Measurements from ENCODE around the gene NCK2. TPM values are rescaled to one million over a fixed set of nuclear protein-coding genes. Genes with fewer than 3 reads are reported as not detected.

NCK2 gene
- total and polyA plus RNA-seq, 10 of the 15 experiments (the other 5 are each of a cell fraction or from before 2014, with no cell fraction given): 1.2 to 30.9 (median 14.1) TPM

- no peak overlapping the region for H3K4me2 ChIP-seq (ENCODE audit: control insufficient read depth, insufficient read depth)
- no peak overlapping the region for H3K4me3 ChIP-seq
- in situ Hi-C loops (cut with MboI): no loop called here
- ChIA-PET SMC1A (ENCODE audit: uncharacterized antibody, unreplicated experiment) (no interaction called here), POLR2A (no interaction called here), RAD21 (ENCODE audit: unreplicated experiment) (no interaction called here), CTCF (no interaction called here)
- no peaks in the 10 kb centered on the region; the same call in 1 of the 2 replicates for H3K79me2 ChIP-seq (ENCODE audit: control insufficient read depth, insufficient read depth, low read length)
- no TSS peak for BruUV-seq (replicated peaks)
- H3K4me1 ChIP-seq (ENCODE audit: control insufficient read depth, insufficient read depth, low read length): no peaks in the 10 kb centered on the region
- FAIRE-seq (no peak), ATAC-seq (no peak), DNase-seq (ENCODE audit: low read depth, low spot score) (no peak)
- TF ChIP-seq KLF5 (IDR thresholded peaks at IDR 0.05; ENCODE audit: partially characterized antibody): no peak
- intact Hi-C loops (cut with micrococcal nuclease; ENCODE audit: unreplicated experiment): no loop called here
- H4K20me1 ChIP-seq (ENCODE audit: control insufficient read depth, insufficient read depth): no peaks in the 10 kb centered on the region
- H3K27me3 ChIP-seq (replicated peaks in 1 of 2; ENCODE audit: control insufficient read depth in 2 of 2, insufficient read depth in 2 of 2, low read length in 1 of 2): no peaks in the 10 kb centered on the region
- peaks cover 0 to 5% of the 10 kb centered on the region in 2 experiments; a peak in 2 of 4 replicates for H3K36me3 ChIP-seq (ENCODE audit: control insufficient read depth in 2 of 2, insufficient read depth in 2 of 2, low read length in 1 of 2)
- no peaks in the 10 kb centered on the region for H3K9me3 ChIP-seq (replicated peaks; ENCODE audit: control insufficient read depth, insufficient read depth, low read length)
- H2AFZ ChIP-seq (ENCODE audit: control insufficient read depth, low read depth, low read length): no peak overlapping the region
- 100% methylated on average over 2 of the region's 2 CpGs for WGBS (ENCODE audit: insufficient coverage, insufficient replicate concordance, low lambda C conversion rate, missing lambda C conversion rate)
- no peak overlapping the region for H3K27ac ChIP-seq (ENCODE audit: control insufficient read depth, insufficient read depth)
- no peak overlapping the region for H3K9ac ChIP-seq (ENCODE audit: control insufficient read depth, insufficient read depth, low read length)
Measured at GRCh38 chr2:105847056-105847455, 102.3 kb downstream of the NCK2 start.

GRCh38 chr2:105848367-105848766 lies 103.7 kb downstream of the NCK2 start:
- WGBS (ENCODE audit: insufficient coverage, insufficient replicate concordance, low lambda C conversion rate, missing lambda C conversion rate): 93% methylated on average over 7 of the region's 7 CpGs

More at GRCh38 chr2:105848367-105848766, 103.7 kb downstream of the NCK2 start:
- Histone ChIP-seq H4K20me1 (ENCODE audit: control insufficient read depth, insufficient read depth) (no peaks in the 10 kb centered on the region), H3K4me1 (ENCODE audit: control insufficient read depth, insufficient read depth, low read length) (no peaks in the 10 kb centered on the region), H3K9me3 (replicated peaks; ENCODE audit: control insufficient read depth, insufficient read depth, low read length) (no peaks in the 10 kb centered on the region), H3K36me3 (ENCODE audit: control insufficient read depth in 2 of 2, insufficient read depth in 2 of 2, low read length in 1 of 2) (peaks cover 0 to 5% of the 10 kb centered on the region in 2 experiments; a peak in 2 of 4 replicates), H3K9ac (ENCODE audit: control insufficient read depth, insufficient read depth, low read length) (no peak overlapping the region), H3K4me2 (ENCODE audit: control insufficient read depth, insufficient read depth) (no peak overlapping the region), H3K27ac (ENCODE audit: control insufficient read depth, insufficient read depth) (no peak overlapping the region), H3K79me2 (ENCODE audit: control insufficient read depth, insufficient read depth, low read length) (no peaks in the 10 kb centered on the region; the same call in 1 of the 2 replicates), H3K4me3 (no peak overlapping the region), H2AFZ (ENCODE audit: control insufficient read depth, low read depth, low read length) (no peak overlapping the region), H3K27me3 (replicated peaks in 1 of 2; ENCODE audit: control insufficient read depth in 2 of 2, insufficient read depth in 2 of 2, low read length in 1 of 2) (no peaks in the 10 kb centered on the region)
- TF ChIP-seq NFYA (IDR thresholded peaks at IDR 0.05; ENCODE audit: borderline replicate concordance, low read depth, low read length) (no peak), CUX1 (IDR thresholded peaks at IDR 0.05; ENCODE audit: insufficient replicate concordance, low read depth, low read length) (no peak), RUNX3 (IDR thresholded peaks at IDR 0.05; ENCODE audit: low read length) (no peak), NBN (IDR thresholded peaks at IDR 0.05) (no peak), RFX5 (IDR thresholded peaks at IDR 0.05; ENCODE audit: low read depth, low read length) (no peak), IKZF1 (conservative IDR thresholded peaks at IDR 0.05) (no peak), MEF2B (IDR thresholded peaks at IDR 0.05; ENCODE audit: partially characterized antibody, poor library complexity, severe bottlenecking) (no peak), SP1 (IDR thresholded peaks at IDR 0.05; ENCODE audit: low read depth, low read length) (no peak)
- ChIA-PET POLR2A (no interaction called here), CTCF (no interaction called here), SMC1A (ENCODE audit: uncharacterized antibody, unreplicated experiment) (no interaction called here), RAD21 (ENCODE audit: unreplicated experiment) (no interaction called here)
- FAIRE-seq: no peak
- in situ Hi-C loops (cut with MboI): no loop called here
- ATAC-seq: no peak
- intact Hi-C loops (cut with micrococcal nuclease; ENCODE audit: unreplicated experiment): no loop called here
- no TSS peak for BruUV-seq (replicated peaks)
- DNase-seq (ENCODE audit: low read depth, low spot score): no peak

Measured in GM12878 (cell line).